Measurements from ENCODE around the gene TMEM225B.
"Not testable (repeated sequence)": the region's sequence is repeated elsewhere in the genome, so short reads cannot be mapped to it uniquely, and the experiment has no call there.

Gene TMEM225B

DNA sequence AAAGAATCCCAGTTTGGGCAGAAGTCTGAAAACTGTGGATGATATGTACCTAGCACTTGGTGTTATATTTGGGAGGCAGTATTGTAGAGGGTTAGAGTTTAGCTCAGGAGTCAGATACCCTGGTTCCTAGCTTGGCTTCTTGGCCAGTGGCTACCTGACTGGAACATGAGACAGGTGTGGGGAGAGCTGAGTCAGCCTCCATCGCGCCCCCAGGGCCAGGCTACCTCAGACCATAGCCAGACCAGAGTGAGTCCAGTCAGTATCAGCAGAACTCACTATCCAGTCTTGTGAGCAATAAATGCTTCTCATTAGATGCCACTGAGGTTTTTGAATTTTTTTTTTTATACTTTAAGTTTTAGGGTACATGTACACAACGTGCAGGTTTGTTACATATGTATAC, 55.7 kb downstream of the TMEM225B start:
- no peak overlapping the region for H3K4me3 ChIP-seq (ENCODE audit: low read depth, low read length)
- no peak for DNase-seq (ENCODE audit: low read depth)
- TF ChIP-seq, protein P1, sequence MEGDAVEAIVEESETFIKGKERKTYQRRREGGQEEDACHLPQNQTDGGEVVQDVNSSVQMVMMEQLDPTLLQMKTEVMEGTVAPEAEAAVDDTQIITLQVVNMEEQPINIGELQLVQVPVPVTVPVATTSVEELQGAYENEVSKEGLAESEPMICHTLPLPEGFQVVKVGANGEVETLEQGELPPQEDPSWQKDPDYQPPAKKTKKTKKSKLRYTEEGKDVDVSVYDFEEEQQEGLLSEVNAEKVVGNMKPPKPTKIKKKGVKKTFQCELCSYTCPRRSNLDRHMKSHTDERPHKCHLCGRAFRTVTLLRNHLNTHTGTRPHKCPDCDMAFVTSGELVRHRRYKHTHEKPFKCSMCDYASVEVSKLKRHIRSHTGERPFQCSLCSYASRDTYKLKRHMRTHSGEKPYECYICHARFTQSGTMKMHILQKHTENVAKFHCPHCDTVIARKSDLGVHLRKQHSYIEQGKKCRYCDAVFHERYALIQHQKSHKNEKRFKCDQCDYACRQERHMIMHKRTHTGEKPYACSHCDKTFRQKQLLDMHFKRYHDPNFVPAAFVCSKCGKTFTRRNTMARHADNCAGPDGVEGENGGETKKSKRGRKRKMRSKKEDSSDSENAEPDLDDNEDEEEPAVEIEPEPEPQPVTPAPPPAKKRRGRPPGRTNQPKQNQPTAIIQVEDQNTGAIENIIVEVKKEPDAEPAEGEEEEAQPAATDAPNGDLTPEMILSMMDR (IDR thresholded peaks at IDR 0.05; ENCODE audit: control insufficient read depth, extremely low read depth, insufficient read depth) = no peak

DNA sequence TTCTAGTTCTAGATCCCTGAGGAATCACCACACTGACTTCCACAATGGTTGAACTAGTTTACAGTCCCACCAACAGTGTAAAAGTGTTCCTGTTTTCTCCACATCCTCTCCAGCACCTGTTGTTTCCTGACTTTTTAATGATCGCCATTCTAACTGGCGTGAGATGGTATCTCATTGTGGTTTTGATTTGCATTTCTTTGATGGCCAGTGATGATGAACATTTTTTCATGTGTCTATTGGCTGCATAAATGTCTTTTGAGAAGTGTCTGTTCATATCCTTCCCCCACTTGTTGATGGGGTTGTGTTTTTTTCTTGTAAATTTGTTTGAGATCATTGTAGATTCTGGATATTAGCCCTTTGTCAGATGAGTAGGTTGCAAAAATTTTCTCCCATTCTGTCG, 56.6 kb downstream of the TMEM225B start:
- not testable (repeated sequence) for H3K4me3 ChIP-seq (ENCODE audit: low read depth, low read length); DNase-seq (ENCODE audit: low read depth)

DNA sequence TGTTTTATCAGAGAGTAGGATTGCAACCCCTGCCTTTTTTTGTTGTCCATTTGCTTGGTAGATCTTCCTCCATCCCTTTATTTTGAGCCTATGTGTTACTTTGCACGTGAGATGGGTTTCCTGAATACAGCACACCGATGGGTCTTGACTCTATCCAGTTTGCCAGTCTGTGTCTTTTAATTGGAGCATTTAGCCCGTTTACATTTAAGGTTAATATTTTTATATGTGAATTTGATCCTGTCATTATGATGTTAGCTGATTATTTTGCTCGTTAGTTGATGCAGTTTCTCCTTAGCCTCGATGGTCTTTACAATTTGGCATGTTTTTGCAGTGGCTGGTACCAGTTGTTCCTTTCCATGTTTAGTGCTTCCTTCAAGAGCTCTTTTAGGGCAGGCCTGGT, 59.8 kb downstream of the TMEM225B start:
- H3K4me3 ChIP-seq (ENCODE audit: low read depth, low read length); DNase-seq (ENCODE audit: low read depth): not testable (repeated sequence)

All from LNCaP clone FGC (cell line).